Measurements from ENCODE around the gene IYD.

IYD gene

GRCh38 chr6:150361876-150362275, 6.9 kb upstream of the IYD start:
- Histone ChIP-seq H3K4me1 (no peaks in the 10 kb centered on the region), H3K9me3 (ENCODE audit: control insufficient read depth, low read length) (no peaks in the 10 kb centered on the region), H3K27ac (no peak overlapping the region), H3K9ac (no peak overlapping the region), H3K4me3 (ENCODE audit: low read depth, low read length) (no peak overlapping the region), H3K4me2 (ENCODE audit: low read length) (no peak overlapping the region), H3K36me3 (ENCODE audit: control insufficient read depth, insufficient read depth, low read length) (no peaks in the 10 kb centered on the region), H3K27me3 (ENCODE audit: control insufficient read depth, insufficient read depth, low read length) (no peaks in the 10 kb centered on the region), H3K79me2 (no peaks in the 10 kb centered on the region), H2AFZ (no peak overlapping the region)
- TF ChIP-seq CTCF (IDR thresholded peaks at IDR 0.05) = no peak

- no peak for TF ChIP-seq CTCF (IDR thresholded peaks at IDR 0.05)
- H3K9ac ChIP-seq = no peak overlapping the region
- H3K4me3 ChIP-seq (ENCODE audit: low read depth, low read length) = no peak overlapping the region
- no peaks in the 10 kb centered on the region for H3K27me3 ChIP-seq (ENCODE audit: control insufficient read depth, insufficient read depth, low read length)
- no peak overlapping the region for H3K4me2 ChIP-seq (ENCODE audit: low read length)
- H2AFZ ChIP-seq = no peak overlapping the region
- no peaks in the 10 kb centered on the region for H3K4me1 ChIP-seq
- no peak overlapping the region for H3K27ac ChIP-seq
- H3K36me3 ChIP-seq (ENCODE audit: control insufficient read depth, insufficient read depth, low read length) = no peaks in the 10 kb centered on the region
- H3K9me3 ChIP-seq (ENCODE audit: control insufficient read depth, low read length) = no peaks in the 10 kb centered on the region
- H3K79me2 ChIP-seq = no peaks in the 10 kb centered on the region
Measured at GRCh38 chr6:150363733-150364132, 5.1 kb upstream of the IYD start.

- no peak overlapping the region for H3K4me3 ChIP-seq (ENCODE audit: low read depth, low read length)
- no peak overlapping the region for H3K27ac ChIP-seq
- no peaks in the 10 kb centered on the region for H3K36me3 ChIP-seq (ENCODE audit: control insufficient read depth, insufficient read depth, low read length)
- H3K79me2 ChIP-seq = no peaks in the 10 kb centered on the region
- no peaks in the 10 kb centered on the region for H3K27me3 ChIP-seq (ENCODE audit: control insufficient read depth, insufficient read depth, low read length)
- H3K4me1 ChIP-seq = no peaks in the 10 kb centered on the region
- H3K9ac ChIP-seq = no peak overlapping the region
- H3K4me2 ChIP-seq (ENCODE audit: low read length) = no peak overlapping the region
- H2AFZ ChIP-seq = no peak overlapping the region
- no peaks in the 10 kb centered on the region for H3K9me3 ChIP-seq (ENCODE audit: control insufficient read depth, low read length)
- TF ChIP-seq CTCF (IDR thresholded peaks at IDR 0.05) = no peak
Measured at GRCh38 chr6:150366118-150366778, 2.6 kb upstream of the IYD start.

GRCh38 chr6:150369408-150369807, 596 bp downstream of the IYD start:
- Histone ChIP-seq H3K9ac (no peak overlapping the region), H3K27me3 (ENCODE audit: control insufficient read depth, insufficient read depth, low read length) (no peaks in the 10 kb centered on the region), H3K36me3 (ENCODE audit: control insufficient read depth, insufficient read depth, low read length) (no peaks in the 10 kb centered on the region), H3K4me2 (ENCODE audit: low read length) (no peak overlapping the region), H2AFZ (no peak overlapping the region), H3K4me3 (ENCODE audit: low read depth, low read length) (no peak overlapping the region), H3K79me2 (no peaks in the 10 kb centered on the region), H3K4me1 (no peaks in the 10 kb centered on the region), H3K9me3 (ENCODE audit: control insufficient read depth, low read length) (no peaks in the 10 kb centered on the region), H3K27ac (no peak overlapping the region)
- TF ChIP-seq CTCF (IDR thresholded peaks at IDR 0.05) = no peak

GRCh38 chr6:150370112-150370511, 1.3 kb downstream of the IYD start:
- no peak overlapping the region for H3K4me3 ChIP-seq (ENCODE audit: low read depth, low read length)
- no peaks in the 10 kb centered on the region for H3K9me3 ChIP-seq (ENCODE audit: control insufficient read depth, low read length)
- H3K4me1 ChIP-seq = no peaks in the 10 kb centered on the region
- H2AFZ ChIP-seq = no peak overlapping the region
- no peaks in the 10 kb centered on the region for H3K36me3 ChIP-seq (ENCODE audit: control insufficient read depth, insufficient read depth, low read length)
- H3K79me2 ChIP-seq = no peaks in the 10 kb centered on the region
- no peaks in the 10 kb centered on the region for H3K27me3 ChIP-seq (ENCODE audit: control insufficient read depth, insufficient read depth, low read length)
- H3K9ac ChIP-seq = no peak overlapping the region
- no peak overlapping the region for H3K4me2 ChIP-seq (ENCODE audit: low read length)
- no peak overlapping the region for H3K27ac ChIP-seq
- TF ChIP-seq CTCF (IDR thresholded peaks at IDR 0.05) = no peak
